GM19372 (cell line): ENCODE results near the gene IER5L.

Source experiments
- ATAC-seq: cut with Tn5 transposase; IDR thresholded peaks from one replicate; pipeline ENCODE4 v1.9.1; 2021; ENCODE audit warnings: mild to moderate bottlenecking, low read depth, moderate library complexity; ENCODE audit not compliant: unreplicated experiment

IER5L gene

GRCh38 chr9:129177791-129178567, at the start of gene IER5L:
Gene IER5L, minus strand, starts transcription at chr9:129178261. Its CDS starts 209 bp downstream, at chr9:129178052.
- ATAC-seq, result peak; percentile 67

- ATAC-seq, result no peak
Observed at GRCh38 chr9:129227843-129228189, 49.8 kb upstream of the IER5L start.

GRCh38 chr9:129225815-129226214, 47.8 kb upstream of the IER5L start:
- ATAC-seq, result no peak

- no peak for ATAC-seq
Observed at GRCh38 chr9:129225490-129225778, 47.4 kb upstream of the IER5L start.

- ATAC-seq, result no peak
Observed at GRCh38 chr9:129224618-129225489, 46.8 kb upstream of the IER5L start.

GRCh38 chr9:129223551-129224208, 45.6 kb upstream of the IER5L start:
- ATAC-seq, result no peak

- no peak for ATAC-seq
Observed at GRCh38 chr9:129222819-129223218, 44.8 kb upstream of the IER5L start.

GRCh38 chr9:129221979-129222635, 44.0 kb upstream of the IER5L start:
- ATAC-seq, result no peak

GRCh38 chr9:129221233-129221632, 43.2 kb upstream of the IER5L start:
- no peak for ATAC-seq

GRCh38 chr9:129220771-129221170, 42.7 kb upstream of the IER5L start:
- no peak for ATAC-seq

GRCh38 chr9:129218918-129219317, 40.9 kb upstream of the IER5L start:
- no peak for ATAC-seq

- no peak for ATAC-seq
Observed at GRCh38 chr9:129218272-129218625, 40.2 kb upstream of the IER5L start.

GRCh38 chr9:129213551-129213950, 35.5 kb upstream of the IER5L start:
- ATAC-seq, result no peak

- no peak for ATAC-seq
Observed at GRCh38 chr9:129211686-129212085, 33.6 kb upstream of the IER5L start.

- ATAC-seq, result no peak
Observed at GRCh38 chr9:129210125-129210524, 32.1 kb upstream of the IER5L start.

- ATAC-seq, result no peak
Observed at GRCh38 chr9:129209580-129209979, 31.5 kb upstream of the IER5L start.

GRCh38 chr9:129209109-129209508, 31.0 kb upstream of the IER5L start:
- no peak for ATAC-seq

GRCh38 chr9:129208207-129209032, 30.4 kb upstream of the IER5L start:
- no peak for ATAC-seq

GRCh38 chr9:129206905-129207304, 28.8 kb upstream of the IER5L start:
- no peak for ATAC-seq

GRCh38 chr9:129206401-129206800, 28.3 kb upstream of the IER5L start:
- ATAC-seq, result no peak
